ENCODE results near the gene RAPGEFL1.
"Not testable (repeated sequence)": the region's sequence is repeated elsewhere in the genome, so short reads cannot be mapped to it uniquely, and the experiment has no call there.

Gene RAPGEFL1, protein sequence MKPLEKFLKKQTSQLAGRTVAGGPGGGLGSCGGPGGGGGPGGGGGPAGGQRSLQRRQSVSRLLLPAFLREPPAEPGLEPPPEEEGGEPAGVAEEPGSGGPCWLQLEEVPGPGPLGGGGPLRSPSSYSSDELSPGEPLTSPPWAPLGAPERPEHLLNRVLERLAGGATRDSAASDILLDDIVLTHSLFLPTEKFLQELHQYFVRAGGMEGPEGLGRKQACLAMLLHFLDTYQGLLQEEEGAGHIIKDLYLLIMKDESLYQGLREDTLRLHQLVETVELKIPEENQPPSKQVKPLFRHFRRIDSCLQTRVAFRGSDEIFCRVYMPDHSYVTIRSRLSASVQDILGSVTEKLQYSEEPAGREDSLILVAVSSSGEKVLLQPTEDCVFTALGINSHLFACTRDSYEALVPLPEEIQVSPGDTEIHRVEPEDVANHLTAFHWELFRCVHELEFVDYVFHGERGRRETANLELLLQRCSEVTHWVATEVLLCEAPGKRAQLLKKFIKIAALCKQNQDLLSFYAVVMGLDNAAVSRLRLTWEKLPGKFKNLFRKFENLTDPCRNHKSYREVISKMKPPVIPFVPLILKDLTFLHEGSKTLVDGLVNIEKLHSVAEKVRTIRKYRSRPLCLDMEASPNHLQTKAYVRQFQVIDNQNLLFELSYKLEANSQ

DNA sequence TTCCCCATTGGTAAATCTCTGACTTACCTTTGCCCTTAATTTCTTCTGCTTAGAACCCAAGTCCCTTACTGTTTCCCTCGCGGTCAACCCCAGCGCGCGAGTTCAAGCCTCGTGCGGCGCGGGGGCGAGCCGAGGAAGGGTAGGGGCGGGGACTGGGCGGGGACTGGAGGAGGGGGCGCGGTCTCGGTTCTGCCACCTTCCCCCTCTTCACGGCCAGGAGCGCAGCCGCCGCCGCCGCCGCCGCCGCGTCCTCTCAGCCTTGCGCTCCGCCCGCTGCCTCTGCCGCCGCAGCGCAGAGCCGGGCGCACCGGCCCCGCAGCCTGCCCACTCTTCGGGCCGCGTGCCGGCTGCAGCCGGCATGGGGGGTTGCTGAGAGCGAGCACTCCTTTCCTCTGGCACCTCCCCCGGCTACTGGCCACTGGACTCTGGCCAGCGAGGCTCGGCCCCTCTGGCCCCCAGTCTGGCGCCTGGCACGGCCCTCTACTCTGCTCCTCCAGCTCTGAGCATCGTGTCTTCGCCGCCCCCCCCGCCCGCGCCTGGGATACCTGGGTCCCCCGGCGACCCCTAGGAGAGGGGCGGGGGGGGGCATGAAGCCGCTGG is at the start of gene RAPGEFL1:
RAPGEFL1 (plus strand) TSS at position 196 of the 600 bp plus-strand sequence; CDS start at position 588, 392 bp downstream.
- DNase-seq (ENCODE audit: low read depth), result no peak

DNA sequence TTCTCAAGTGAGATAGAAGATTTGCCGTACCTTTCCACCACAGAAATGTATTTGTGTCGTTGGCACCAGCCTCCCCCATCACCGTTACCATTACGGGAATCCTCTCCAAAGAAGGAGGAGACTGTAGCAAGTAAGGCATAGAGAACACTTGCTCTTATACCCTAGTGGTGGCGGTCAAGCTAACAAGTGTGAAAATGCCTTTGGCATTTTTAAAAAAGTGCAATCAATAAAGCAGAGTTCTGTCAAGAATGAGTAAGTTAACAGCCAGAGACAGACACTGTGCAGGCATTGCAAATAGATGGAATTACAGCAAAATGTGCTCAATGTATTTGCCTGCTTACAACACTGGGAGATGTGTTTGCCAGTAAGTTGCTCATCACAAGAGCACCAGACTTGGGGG is 47.8 kb upstream of the RAPGEFL1 start:
- no peak for DNase-seq (ENCODE audit: low read depth)

DNA sequence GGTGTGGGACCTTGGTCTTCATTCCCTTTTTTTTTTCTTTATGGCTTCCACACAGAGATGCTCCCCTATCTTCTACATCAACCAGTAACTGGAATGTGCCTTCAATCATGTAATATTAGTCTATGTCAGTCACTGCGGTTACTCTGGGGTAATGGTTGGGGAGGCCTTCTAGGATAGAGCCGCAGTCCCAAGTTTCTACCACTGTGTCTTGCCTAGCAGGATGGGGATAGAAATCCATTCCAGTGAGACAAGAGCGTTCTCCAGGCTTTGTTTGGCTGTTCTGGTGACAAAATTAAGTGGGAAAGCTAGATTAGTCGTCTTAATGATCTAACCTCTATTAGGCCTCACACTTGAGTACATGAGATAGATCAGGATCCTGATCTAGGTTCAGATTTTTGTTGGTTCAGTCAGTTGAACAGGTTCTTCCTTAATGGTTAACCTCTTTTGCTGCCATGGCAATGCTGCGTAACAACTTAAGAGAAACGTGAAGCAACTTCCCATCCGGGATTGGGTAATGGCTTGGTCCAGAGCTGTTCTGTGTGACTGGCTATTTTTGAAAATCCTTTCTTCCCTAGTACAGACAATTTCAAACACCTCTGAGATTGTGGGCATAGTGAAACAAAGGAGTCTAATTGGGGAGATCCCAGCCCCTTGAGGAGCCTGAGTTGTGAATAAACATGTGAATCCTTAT is 46.8 kb upstream of the RAPGEFL1 start:
- no peak for DNase-seq (ENCODE audit: low read depth)

DNA sequence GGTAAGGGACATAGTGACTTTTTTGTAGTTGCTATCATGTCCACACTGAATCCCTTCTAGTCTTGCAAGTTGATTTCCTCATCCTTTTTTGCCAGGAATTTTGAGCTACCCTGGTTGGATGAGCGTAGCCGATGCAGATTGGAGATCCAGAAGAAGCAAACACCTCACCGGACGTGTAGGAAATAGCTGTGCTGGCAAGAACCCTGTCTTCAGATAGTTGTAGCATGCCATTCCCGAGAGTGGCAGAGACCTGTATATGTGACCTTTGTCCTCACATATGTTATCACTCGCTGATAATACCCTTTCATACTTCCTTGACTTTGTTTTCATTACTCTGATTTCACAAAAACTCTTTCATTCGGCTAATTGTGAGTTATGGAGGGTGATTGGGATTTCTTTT is 43.1 kb upstream of the RAPGEFL1 start:
- DNase-seq (ENCODE audit: low read depth), result no peak

DNA sequence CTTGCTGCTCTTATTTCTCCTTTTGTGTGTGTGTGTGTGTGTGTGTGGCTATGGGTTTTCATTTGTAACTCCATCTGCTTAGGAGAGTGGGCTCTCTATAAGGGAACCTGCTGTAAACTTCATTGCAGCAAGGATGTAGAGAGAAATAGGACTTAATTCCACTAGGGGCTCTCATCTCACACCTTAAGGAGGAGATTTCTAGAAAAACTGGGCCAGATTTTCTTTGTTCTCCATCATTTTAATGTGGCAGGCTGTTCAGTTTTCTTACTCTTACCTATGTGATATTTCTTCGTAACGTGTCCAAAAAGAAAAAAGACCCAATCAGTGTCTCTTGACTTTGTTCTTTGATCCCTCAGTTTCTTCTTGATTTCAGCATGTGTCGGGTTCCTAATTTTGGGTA is 41.5 kb upstream of the RAPGEFL1 start:
- DNase-seq (ENCODE audit: low read depth), result no peak

DNA sequence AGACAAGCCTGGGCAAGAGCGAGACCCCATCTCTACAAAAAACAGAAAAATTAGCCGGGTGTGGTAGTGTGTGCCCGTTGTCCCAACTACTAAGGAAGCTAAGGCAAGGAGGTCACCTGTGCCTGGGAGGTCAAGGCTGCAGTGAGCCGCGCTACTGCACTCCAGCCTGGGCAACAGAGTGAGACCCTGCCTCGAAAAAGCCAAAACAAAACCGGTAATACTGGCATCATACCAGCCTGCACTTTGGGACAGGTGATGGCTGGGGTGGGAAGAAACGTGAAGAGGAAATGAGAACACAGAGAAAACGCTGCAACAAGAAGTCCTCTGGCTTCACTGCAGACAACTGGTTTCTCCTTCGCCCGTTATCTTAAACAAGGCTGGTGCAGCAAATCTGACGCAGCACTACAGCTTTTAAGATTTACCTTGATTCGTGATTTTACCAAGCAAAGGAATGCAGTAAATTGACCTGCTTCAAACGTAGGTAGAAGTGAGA is 37.7 kb upstream of the RAPGEFL1 start:
- DNase-seq (ENCODE audit: low read depth), result no peak

DNA sequence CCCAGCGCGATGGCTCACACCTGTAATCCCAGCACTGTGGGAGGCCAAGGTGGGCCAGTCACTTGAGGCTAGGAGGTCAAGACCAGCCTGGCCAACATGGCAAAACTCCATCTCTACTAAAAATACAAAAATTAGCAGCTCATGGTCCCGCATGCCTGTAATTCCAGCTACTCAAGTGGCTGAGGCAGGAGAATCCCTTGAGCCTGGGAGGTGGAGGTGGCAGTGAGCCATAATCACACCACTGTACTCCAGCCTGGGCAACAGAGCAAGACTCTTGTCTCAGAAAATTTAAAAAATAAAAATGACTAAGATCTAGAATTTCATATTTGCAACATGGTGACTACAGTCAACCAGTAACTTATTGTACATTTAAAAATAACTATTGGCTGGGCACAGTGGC is 34.1 kb upstream of the RAPGEFL1 start:
- not testable (repeated sequence) for DNase-seq (ENCODE audit: low read depth)

DNA sequence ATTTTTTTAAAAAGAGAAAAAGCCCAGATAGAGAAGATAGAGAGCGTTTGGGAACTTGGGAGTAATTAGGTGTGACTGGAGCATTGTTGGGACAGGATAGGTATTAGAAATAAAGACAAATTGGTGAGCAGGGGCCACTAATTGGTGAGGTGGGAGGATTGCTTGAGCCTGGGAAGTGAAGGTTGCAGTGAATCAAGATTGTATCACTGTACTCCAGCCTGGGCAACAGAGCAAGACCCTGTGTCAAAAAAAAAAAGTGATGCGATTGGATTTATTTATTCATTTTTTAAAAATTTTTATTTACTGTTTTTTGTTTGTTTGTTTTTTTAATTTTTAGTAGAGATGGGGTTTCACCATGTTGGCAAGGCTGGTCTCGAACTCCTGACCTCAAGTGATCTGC is 31.8 kb upstream of the RAPGEFL1 start:
- no peak for DNase-seq (ENCODE audit: low read depth)

DNA sequence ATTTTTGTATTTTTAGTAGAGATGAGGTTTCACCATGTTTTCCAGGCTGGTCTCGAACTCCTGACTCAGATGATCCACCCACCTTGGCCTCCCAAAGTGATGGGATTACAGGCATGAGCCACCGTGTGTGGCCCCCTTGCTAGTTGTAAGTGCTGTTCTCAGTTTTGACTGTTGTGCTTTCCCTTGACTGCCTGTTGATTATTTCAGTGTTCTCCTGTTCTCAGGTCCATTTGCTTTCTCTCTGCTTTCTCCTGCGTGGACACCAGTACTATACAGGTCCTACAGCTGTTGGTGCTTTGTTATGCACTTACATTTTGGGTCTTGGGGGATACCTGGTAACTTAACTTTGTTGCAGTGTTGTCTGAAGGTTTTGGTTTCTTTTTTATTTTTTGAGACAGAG is 28.7 kb upstream of the RAPGEFL1 start:
- DNase-seq (ENCODE audit: low read depth), result no peak

DNA sequence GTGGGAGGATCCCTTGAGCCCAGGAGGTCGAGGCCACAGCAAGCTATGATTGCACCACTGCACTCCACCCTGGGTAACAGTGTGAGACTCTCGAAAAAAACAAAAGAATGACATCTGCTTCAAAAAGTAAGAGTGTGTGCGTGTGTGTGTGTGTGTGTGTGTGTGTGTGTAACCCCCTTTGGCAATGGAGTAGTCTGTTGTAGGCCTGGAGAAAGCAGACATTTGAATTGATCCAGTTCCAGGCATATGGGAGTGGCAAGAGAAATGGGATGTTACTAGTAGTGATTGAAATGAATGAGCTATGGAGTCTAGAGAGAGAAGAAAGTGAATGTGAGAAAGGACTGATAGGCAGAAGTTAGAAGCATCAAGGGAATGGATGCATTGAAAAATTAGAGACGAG is 27.0 kb upstream of the RAPGEFL1 start:
- no peak for DNase-seq (ENCODE audit: low read depth)

DNA sequence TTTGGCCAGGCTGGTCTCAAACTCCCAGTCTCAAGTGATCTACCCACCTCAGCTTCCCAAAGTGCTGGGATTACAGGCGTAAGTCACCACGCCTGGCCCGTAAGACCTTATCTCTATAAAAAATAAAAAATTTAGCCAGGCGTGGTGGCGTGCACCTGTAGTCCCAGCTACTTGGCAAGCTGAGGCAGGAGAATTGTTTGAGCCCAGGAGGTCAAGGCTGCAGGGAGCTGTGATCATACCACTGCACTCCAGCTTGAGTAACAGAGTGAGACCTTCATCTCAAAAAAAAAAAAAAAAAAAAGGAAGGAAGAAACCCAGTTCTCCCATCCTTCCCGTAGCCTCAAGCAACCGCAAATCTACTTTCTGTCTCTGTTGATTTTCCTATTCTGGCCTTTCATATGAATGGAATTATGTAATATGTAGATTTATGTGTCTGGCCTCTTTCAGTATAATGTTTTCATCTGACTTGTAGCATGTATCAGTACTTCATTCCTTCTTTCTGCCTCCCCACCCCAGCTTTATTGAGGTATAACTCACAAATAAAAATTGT is 25.8 kb upstream of the RAPGEFL1 start:
- DNase-seq (ENCODE audit: low read depth), result no peak

DNA sequence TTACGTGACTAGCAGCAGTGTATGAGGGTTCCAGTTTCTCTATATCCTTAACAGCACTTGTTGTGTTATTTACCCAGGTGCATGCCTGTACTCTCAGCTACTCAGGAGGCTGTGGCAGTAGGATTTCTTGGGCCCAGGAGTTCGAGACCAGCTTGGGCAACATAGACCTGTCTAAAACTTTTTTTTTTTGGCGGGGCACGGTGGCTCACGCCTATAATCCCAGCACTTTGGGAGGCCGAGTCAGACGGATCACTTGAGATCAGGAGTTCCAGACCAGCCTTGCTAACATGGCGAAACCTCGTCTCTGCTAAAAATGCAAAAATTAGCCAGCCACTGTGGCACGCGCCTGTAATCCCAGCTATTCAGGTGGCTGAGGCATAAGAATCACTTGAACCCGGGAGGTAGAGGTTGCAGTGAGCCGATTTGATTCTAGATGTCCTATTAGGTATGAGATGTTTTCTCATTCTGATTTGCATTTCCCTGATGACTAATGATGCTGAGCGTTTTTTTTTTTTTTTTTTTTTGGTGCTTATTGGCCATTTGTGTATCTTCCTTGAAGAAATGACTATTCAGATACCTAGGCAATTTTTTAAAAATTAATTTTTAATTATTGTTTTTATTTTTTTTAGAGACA is 23.6 kb upstream of the RAPGEFL1 start:
- no peak for DNase-seq (ENCODE audit: low read depth)

DNA sequence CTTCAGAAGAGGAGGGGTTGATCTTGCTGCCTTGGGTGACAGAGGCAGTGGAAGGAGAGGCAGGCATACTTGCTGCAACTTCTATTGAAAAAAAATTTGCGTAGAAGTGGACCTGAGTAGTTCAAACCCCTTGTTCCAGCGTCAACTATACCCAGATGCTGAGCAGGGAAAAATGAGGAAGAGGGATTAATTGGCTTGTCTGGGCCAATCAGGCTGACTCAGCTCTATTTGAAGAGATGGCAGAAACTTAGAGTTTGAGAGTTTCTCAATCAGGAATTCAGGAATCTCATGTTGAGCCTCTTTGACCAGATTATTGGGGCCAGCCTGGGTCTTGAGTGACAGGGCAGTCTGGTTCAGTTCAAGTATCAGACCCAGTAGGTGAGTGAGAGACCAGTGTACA is 19.3 kb upstream of the RAPGEFL1 start:
- DNase-seq (ENCODE audit: low read depth), result no peak

DNA sequence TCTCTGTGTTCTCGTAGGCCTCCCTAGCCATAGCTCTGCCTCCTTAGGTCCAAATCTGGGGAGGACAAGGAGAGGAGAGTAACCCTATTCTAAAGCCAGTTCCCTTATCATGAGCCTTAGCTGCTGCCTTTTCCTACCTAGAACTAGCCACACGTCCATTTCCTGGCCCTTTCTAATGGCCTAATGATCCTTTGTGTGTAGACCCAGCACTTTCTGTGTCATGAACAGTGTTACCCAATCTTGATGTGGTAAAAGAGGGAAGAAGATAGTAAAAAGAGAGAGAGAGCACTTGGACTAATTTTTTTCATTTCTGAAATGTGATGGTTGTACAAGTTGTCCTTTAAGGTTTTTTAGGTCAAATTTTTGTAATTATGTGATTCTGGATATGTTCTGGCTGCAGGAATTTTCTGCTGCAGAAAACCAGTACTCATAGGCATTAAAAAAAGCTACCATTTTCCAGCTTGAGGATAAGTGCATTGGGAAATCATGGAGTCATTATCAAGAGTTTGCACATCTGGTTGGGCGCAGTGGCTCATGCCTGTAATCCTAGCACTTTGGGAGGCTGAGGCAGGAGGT is 18.7 kb upstream of the RAPGEFL1 start:
- no peak for DNase-seq (ENCODE audit: low read depth)

DNA sequence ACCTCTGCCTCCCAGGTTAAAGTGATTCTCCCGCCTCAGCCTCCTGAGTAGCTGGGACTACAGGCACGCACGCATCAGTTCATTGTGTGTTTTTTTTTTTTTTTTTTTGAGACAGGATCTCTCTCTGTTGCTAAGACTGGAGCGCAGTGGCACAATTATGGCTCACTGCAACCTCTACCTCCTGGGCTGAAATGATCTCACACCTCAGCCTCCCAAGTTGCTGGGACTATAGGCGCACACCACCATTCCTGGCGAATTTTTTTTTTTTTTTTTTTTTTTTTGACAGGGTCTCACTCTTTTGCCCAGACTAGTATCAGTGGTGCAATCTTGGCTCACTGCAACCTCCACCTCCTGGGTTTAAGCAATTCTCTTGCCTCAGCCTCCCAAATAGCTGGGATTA is 17.8 kb upstream of the RAPGEFL1 start:
- DNase-seq (ENCODE audit: low read depth), result no peak

DNA sequence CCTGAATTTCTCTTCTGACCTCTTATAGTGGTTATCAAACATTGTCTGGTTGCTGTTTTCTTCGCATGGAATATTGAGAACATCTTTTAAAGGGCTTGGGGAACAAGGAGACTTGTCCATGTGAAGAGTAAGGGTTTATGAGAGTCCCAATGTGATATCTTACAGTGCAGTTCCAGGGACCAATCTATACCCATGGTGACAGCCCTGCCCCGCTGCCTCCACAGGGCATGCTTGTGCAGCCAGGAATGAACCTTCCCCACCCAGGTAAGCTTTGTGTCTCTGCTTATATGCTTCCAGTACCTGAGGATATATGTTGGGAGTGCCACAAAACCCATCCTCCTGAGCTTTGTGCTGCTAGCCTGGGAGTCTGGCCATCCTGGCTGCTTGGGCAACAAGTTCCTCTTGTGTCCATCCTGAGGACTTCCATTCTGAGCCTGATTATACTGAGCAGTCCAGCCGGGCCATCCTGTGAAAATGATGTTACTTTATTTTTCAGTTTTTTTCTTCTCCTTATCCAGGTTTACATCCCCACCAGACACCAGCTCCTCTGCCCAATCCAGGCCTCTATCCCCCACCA is 9.5 kb upstream of the RAPGEFL1 start:
- DNase-seq (ENCODE audit: low read depth), result no peak

DNA sequence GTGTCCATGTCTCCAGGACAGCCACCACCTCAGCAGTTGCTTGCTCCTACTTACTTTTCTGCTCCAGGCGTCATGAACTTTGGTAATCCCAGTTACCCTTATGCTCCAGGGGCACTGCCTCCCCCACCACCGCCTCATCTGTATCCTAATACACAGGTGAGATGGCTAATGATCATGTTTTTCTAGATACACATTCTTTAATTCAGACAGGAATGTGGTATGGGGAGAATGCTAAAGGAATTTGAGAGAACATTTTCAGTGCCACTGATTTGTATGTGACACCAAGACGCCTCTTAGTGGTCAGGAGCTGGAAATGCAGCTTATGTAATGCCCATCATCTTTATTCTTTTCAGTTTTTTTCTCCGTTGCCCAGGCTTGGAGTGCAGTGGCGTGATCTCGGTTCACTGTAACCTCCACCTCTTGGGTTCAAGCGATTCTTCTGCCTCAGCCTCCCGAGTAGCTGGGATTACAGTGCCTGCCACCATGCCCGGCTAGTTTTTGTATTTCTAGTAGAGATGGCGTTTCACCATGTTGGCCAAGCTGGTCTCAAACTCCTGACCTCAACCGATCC is 8.9 kb upstream of the RAPGEFL1 start:
- peak; percentile 51 for DNase-seq (ENCODE audit: low read depth)

DNA sequence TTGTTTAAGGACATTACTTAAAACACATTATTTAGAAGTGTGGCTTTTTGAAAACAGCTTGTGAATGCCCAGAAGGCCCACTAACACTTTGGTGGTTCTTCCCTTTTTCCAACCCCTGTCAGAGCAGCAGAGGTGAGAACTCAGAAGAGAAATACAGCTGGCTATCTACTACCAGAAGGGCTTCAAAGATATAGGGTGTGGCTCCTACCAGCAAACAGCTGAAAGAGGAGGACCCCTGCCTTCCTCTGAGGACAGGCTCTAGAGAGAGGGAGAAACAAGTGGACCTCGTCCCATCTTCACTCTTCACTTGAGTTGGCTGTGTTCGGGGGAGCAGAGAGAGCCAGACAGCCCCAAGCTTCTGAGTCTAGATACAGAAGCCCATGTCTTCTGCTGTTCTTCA is 6.9 kb upstream of the RAPGEFL1 start:
- DNase-seq (ENCODE audit: low read depth), result no peak

DNA sequence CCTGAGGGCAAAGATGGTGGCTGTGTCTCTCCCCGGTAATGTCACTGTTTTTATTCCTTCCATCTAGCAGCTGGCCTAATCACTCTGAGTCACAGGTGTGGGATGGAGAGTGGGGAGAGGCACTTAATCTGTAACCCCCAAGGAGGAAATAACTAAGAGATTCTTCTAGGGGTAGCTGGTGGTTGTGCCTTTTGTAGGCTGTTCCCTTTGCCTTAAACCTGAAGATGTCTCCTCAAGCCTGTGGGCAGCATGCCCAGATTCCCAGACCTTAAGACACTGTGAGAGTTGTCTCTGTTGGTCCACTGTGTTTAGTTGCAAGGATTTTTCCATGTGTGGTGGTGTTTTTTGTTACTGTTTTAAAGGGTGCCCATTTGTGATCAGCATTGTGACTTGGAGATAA is 5.5 kb upstream of the RAPGEFL1 start:
- no peak for DNase-seq (ENCODE audit: low read depth)

DNA sequence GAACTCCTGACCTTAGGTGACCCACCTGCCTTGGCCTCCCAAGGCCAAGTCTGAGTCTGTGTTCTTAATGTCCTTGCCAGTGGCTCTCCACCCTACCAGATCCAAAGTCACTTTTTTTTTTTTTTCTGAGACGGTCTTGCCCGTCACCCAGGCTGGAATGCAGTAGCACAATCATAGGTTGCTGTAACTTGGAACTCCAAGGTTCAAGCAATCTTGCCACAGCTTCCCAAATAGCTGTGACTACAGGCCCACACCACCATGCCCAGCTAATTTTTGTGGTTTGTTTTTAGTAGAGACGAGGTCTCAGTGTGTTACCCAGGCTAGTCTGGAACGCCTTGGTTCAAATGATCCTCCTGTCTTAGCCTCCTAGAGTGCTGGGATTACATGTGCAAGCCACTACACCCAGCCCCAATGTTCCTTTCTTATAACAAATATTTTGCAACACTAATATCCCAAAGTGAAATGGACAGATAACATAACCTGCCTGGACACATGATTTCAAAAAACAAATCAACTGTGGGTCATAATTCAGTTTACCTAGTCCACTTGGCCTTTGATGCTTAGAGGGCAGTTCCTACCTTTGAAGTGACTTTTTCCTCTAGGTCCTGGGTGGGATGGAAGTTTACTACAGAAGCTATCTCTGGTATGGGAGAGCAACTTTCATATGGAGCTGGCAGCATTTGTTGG is 4.0 kb upstream of the RAPGEFL1 start:
- no peak for DNase-seq (ENCODE audit: low read depth)

Measured in fibroblast of the conjunctiva (primary cell).